NCI-H146 (cell line): ENCODE measurements around the gene TAC4.

ENCODE experiments used
- DNase-seq: peaks from one replicate; lab custom pipeline; 2025; lab: John Stamatoyannopoulos, UW

Gene TAC4

DNA sequence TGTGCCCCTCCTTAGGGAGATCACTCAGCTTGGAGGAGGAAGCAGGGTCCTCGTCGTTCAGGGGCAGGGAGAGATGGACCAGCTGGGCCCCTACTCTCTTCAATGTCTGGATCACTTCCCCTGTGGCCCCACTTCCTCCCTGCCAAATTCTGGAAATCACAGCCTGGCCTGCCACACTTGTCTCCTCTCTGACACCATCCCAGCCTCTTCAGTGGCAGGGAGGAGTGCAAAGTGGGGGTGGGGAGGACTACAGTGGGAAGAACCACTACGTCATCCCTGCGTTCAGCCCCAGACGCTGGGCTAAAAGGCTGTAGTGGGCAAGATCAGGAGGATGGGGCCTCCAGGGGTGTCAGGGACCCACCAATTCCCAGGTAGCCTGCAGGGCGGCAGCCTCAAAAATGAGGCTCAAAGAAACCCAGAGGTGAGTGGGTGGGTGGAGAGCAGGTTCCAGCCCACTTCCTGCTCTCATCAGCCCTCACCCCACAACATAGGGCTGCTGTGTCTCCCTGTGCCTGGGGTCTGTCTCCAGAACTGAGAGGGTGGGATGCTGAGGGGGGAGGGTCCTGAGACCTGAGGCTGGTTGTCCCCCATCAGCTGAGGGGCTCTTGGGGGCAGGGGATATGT, 25.0 kb upstream of the TAC4 start:
- DNase-seq: no peak

DNA sequence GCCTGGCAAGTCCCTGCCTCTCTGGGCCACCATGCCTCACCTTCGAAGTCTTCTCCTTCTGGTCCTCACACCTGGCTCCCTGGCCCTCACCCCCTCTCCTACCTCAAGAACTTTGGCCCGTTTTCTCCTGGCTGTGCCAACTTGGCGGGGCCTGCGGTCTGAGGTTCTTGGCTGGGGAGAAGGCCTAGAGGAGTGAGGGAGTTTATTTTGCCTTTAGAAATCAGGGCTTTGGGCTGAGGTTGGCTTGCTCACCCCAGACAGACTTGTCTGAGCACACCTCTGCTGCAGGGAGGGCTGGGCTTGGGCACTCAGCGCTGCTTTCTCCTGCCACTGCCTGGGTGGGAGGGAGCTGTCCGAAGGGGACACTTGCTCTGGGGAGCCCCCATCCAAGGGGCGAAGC, 23.3 kb upstream of the TAC4 start:
- DNase-seq: no peak

DNA sequence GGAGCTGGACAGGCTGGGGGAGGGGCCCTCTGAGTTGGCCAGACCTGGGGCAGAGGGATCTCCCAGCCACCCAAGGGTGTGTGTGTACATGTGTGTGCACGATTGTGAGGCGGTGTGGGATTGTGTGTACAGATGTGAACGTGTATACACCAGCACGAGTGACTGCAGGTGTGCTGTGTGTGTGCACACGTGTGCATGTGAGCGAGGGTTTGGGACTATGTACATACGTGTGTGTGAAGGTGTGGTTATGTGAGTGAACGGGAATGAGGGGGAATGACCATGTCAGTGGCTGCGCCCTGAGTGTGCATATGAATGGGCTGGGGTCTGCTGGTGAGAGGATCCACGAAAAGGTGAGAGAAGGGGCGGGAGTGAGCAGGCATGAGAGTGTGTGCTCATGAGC, 22.4 kb upstream of the TAC4 start:
- no peak for DNase-seq

DNA sequence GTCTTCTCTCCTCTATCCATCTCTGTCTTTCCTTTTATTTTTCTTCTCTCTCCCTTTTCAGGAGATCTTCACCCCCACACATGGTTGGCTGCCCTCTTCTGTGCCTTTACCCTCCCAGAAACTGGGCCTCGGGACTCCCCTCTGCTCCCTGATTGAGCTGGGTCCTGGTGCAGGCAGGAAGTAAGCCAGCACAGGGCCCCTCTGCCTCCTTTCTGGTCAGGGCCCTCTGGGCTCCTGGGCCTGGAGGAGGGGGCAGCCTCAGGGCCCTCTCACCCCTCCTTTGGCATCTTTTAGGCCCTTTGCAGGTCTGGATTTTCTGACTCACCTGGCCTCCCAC, 21.1 kb upstream of the TAC4 start:
- no peak for DNase-seq

DNA sequence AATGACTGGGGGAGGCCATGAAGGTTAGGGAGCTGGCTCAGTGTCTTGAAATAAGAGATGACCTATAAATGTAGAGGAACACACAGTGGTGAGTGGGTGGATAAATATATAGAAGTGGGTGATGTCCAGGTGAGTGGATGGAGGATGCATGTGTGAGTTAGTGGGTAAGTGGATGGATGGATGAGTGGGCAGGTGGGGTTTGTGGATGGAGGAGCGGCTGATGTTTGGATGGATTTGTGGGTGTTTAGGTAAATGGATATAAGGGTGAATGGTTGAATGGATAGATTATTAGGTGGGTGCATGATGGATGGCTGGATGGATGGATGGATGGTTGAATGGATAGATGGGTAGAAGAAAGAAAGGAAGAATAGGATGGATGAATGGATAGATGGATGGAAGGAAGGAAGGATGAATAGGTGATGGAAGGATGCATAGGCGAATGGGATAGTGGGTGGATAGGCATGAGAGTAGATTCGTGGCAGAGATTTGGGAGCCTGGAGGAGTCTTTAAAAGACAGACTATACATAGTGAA, 19.1 kb upstream of the TAC4 start:
- DNase-seq: no peak

DNA sequence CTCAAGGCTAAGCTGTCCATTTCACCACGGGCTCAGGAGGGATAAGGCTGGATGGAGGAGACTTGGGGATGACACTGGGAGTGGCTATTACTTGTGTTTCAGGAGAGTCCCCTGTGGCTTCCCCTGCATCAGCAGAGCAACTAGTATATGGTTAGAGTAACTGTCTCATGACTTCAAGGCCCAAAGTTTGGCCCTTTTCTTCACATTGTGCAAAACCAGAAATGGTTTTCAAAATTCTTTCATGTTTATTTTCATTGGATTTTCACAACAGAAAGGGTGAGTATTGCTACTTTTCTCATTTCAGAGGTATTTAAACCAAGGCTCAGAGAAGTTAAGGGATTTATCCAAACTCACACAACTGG, 18.1 kb upstream of the TAC4 start:
- DNase-seq: no peak

DNA sequence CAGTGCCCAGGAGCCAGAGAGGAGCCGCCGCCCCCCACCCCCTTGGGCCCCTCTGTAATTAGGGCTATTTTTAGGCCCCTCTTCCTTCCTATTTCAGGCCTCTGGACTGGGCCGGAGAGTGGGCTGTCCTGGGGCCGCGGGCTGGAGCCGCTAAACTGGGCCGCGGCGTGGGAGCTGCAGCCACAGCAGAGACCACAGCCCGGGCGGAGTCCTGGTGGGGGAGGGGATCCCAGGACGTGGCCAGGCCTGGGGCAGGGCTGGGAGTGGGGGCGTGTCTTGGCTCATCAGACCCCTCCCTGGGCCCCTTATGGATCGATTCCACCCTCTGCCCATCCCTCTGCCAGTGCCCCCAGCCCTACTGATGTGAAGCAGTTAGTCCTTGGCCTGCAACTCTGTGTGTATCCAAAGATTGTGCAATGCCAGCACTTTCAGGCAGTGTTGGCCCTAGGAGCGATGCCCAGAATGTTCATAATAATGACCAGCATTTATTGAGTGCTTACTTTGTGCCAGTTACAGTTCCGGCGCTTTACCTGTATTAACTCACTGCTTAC, 15.0 kb upstream of the TAC4 start:
- DNase-seq: no peak

DNA sequence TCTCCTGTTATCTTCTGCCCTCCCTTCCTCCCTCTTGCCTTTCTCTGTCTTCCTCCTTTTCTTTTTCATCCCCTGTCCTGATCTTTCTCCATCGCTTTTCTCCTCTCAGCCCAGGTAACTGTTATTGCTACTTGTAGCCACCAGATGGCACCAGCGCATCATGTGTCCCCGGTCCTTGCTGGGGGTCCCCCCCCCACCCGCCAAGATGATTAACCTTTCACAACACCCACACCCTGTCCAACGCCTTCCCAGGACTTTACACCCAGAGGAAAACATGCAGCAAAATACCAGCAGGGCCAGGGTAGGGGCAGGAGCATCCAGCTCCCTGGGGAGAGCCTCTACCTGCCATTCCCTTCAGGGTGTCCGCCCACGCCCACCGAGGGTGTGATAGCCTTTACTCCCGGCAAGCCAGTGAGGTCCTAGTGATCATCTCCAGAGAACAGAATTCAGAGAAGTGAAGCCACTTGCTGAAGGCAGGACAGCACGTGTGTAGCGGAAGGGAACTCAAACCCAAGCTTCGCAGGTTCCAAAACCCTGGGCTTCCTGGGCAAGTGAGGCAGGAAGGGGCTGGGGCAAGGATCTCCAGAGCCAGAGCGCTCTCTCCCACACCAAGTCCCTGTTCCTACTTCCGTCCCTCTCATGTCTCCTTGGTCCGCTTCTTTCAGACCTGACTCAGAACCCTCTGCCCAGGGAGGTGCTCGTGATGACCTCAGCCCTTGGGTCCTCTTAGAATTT, 13.4 kb upstream of the TAC4 start:
- peak; percentile 39 for DNase-seq

DNA sequence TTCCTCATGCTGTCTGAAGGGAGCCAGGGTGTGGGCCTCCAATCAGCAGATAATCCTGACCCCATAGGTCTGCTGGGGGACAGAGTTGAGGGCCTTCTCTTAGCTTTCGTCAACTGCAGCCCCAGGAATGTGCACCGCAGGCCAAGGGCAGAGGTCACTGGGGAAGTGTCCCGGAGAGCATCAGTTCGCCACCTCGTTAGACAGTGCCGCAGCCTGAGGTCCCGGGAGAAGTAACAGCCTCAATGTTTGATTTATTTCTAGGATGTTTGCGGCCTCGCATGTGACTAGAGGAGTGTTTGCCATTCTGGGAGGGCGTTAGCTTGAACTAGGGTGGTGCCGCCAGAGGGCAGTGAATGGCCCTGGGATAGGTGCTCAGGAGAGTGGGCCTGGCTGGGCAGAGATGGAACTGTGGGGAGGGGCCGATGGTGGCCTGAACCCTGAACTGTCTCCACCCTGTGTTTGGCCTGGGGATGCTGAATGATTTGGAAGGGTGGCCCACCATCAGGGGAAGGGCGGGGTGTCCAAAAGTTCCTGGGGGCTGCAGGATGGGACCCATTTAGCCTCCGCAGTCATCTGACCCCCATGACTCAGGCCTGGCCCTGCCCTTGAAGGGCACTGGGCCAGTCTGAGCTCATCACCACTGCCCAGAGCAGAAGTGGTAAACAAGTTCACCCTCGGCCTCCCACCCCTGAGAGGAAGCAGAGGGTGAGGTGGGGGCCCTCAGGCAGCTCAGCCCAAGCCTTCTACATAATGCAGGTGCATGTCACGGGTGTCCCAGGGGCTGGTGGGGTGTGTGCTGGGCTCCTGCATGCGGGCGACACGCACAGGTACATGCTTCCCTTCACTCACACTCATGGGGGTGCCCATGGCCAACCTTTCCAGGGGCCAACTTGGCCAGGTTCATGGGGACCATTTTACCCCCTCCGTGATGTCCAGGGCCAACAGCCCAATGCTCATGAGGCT, 12.4 kb upstream of the TAC4 start:
- DNase-seq: no peak

DNA sequence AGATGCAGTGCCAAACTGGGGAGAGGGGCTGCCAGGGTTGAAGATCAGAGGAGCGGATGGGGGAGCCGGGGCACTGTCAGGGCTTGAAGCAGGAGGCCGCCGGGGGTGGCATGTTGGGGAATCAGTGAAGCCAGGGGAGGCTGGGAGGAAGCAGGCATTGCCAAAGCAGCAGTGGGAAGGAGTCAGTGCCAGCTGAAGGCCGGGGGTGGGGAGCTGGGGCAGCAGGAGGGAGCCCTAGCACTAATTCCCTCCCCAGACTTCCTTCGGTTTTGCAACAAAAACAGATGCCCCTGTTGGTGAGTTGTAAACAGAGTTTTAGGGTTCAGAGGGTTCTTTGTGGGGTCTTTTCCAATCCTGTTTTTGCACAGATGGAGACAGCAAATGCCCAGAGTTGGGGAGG, 10.9 kb upstream of the TAC4 start:
- no peak for DNase-seq

DNA sequence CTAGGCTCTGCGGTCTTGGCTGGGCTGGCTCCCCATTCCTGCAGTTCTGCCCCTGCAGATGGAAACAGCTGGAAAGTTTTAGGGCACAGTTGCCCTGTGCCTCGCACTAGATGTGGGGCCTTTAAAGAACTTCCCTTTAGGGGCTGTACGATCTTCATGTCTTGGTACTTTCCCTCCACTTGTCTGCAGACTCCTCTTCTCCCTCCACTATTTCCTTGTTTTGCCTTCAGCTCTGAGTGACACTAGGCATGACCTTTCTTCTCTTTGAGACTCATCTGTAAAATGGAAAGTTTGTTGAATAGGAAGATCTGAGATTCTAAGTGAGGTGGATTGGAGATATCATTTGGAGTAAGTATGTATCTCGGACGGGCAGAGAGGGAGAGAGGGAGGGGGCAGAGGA, 6.3 kb upstream of the TAC4 start:
- no peak for DNase-seq

DNA sequence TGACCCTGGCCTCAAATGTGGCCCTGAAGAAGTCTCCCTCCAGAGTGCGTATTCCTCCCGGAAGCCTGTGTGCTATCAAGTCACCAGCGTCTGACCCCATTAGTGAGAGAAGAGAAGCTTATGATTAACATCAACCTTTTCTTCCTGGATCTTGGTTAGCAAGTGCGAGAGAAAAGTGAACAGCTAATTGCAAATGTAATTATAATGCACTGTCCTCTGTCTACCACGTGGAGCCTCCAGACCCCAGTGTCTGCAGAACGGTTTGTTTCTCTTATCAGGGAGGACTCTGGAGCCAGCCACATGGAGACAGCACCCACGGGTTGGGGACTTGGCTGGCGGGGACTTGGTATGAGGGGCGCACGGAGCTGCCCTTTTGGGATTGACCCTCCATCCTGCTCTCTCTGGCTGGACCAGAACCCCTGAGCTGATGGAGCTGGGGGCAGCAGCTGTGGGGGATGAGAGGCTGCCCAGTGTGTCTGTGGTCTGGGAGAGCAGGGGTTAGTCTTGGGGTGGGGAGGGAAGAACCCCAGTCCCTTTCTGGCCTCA, 5.7 kb upstream of the TAC4 start:
- no peak for DNase-seq

DNA sequence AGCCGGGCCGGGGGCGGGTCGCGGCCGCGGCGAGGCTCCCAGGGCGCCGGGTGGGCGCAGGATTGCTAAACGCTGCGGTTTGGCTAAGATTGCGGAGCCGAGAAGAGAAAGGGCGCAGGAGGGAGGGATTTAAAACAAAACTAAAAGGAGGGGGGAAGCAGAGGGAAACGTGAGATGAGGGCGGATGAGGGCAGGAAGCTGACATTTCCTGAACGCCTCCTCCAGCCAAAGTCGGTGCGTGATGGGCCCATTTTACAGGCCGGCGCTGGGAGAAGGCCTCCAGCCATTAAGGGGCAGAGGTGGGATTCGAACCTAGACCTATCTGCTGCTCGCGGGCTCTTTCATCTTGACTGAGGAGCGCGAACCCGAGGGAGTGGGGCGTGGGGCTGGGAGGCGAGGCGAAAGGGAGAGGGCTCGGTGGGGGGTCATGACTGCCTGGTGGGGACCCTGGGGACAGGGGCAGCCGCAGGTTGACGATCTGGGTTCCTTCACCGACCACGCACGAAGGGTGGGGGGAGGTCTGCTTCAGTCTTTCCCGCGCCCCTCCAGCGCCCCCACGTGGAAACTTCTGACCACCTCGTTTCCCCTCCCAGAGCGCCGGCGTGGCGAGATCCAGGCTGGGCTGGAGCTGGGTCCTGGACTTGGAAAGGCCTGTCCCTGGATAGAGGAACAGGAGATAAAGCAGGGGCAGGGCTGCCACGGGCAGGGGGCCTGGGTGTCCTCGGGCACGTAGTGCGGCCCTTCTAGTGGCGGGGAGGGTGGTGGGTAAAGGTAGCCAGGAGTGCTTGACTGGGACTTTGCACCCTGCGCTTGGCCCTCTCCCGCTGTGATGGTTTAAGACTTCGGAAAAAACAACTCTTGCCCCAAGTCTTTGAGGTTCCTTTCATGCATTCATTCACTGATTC, 3.8 kb upstream of the TAC4 start:
- DNase-seq: peak; percentile 56

DNA sequence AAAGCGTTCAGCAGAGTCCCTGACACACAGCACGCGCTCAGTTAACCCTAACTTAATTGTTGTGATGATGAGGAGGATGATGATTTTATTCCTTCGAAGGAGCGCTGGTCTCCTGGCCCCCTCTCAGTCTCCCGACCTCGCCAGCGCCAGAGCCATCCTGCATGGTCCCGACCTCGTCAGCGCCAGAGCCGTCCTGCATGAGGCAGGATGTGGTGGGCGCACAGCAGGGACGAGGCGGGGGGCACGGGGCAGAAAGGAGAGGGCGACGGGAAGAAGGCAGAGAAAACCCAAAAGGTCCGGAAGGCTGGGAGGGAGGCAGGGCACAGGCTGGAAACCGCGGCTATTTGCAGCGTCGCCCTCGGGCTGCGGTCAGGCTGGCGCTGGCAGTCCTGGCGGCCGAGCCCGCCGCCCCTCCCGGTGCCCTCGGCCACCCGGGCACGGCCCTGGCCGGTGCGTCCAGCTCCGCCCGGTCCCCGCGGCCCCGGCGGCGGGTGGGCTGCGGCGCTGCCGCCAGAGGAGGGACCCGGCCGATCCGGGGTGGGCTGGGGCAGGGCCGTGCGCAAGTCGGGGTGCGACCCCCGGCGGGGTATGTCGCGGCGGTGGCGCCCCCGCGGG, 3.0 kb upstream of the TAC4 start:
- DNase-seq: no peak

DNA sequence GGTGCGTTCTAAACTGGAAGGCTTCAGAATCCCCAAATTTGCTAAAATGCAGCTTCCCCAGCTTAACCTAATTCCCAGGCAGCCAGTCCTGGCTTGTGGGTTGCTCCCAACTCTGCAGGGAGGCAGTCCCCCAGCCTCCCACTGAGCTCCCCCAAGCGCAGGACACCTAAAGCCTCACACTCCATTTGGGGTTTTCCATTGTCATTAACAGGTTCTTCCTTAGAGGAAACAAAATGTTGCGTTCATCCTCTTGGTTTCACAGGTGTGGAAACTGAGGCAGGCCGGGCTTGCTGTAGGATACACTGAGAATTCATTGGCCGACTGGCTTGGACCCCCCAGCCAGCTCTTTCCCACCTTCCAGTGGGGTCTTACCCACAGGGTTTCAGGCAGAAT, 2.3 kb upstream of the TAC4 start:
- no peak for DNase-seq

DNA sequence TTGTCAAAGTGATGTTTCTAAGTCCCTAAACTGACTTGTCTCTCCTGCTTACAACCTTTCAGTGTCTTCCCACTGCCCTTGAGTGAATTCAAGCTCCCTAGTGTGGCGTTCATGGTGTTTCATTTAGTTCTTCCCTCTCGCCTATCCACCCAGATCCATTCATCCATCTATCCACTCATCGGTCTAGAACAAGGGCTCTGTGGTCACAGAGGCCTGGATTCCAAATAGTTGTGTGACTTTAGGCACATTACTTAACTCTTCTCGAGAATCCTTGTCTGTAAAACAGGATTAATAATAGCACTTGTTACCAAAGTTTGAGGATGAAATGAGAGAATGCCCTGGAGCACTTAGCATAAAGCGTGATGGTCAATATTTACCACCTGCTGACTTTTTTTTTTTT, 870 bp upstream of the TAC4 start:
- DNase-seq: no peak

DNA sequence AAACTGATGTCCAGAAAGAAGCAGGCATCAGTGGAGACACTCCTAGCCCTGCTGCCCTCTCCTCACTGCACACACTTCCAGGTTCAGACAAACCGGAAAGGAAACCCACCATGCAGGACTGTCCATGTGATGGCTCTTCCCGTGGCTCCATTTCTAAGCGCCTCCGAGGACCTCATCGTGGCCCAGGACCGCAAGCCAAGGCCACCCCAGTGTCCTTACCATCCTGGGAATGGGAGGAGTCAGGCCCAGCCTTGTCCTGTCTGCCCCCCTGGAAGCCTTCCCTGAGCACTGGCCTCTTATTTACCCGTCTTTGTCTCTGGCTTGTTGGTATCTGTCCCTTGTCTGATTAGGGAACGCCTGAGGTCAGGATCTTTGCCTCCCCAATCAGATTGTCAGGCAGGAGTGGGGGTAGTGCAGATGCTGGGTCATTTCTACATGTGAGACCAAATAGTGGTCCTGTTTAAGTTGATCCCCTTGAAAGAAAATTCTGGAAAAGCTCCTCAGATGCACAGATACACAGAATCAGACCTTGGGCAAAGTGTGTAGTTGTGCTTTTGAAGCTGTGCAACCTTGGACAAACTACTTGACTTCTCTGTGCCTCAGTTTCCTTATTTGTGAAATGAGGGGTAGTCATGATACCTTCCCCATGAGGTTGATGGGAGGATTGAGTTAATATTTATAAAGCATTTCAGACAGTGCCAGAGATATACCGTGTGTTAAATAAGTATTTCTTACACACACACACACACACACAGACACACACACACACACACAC, 744 bp downstream of the TAC4 start:
- no peak for DNase-seq

DNA sequence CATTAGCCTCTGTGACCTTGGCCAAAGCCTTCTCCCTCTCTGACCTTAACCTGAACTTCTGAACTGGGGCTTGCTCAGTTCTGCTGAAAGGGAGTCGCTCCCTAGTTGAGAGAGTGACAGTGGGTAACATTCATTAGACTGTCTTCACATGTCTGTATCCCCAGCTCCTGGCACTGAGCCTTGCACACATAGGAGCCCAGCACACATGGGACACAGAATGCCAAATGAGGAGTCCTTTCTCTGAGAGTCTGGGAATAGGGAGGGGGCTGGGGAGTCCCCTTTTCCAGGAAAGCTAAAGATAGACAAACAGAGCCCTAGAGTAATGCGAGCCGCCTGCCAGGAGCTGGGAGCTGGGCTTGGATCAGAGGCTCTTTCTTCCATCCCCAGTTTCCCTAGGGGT, 2.5 kb downstream of the TAC4 start:
- no peak for DNase-seq

DNA sequence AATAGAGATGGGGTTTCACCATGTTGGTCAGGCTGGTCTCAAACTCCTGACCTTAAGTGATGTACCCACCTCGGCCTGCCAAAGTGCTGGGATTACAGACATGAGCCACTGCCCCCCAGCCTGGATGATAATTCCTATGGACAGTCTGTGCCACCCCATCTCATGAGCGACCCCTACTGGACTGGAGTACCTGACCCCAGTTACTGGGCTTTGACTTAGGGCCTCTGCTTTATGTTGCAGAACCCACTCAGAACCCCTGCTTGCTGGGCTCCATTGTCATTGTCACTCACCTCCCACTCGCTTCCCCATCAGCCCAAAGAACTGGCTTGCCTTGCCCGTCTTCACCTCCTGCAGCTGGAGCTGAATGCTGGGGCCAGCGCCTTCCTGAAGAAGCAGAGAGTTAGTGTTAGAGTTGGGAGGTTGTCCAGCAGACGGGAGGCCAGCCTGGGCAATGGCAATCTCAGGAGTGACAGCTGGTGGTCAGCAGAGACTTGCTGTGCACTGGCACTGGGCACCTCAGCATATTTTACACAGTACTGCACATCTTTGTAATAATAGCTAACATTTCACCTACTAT, 4.0 kb downstream of the TAC4 start:
- no peak for DNase-seq

DNA sequence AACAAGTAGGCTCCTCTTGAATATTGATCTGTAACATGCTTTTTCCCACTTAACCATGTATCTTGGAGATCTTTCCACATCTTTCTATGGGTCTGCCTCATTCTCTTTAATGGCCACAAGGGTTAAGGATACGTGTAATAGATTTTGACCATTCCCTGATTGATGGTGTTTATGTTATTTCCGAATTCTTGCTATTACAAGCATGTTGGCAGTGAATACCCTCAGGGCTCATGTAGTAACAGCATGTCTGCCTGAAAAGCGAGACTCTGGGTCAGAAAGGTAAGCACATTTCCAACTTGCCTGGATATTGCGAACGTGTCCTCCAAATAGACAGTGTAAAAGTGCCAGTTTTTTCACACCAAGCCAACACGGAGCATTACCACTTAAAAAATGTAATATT, 5.0 kb downstream of the TAC4 start:
- DNase-seq: no peak
